Measurements from ENCODE around the gene ANKRD40CL. TPM values are rescaled to one million over a fixed set of nuclear protein-coding genes. Genes with fewer than 3 reads are reported as not detected.
A peak's percentile ranks its signal among the peaks of the same experiment; 100 is the strongest.

The ANKRD40CL gene
- total and polyA plus RNA-seq, 9 of the 15 experiments (the other 6 are each of a cell fraction or from before 2014, with no cell fraction given): not detected

DNA sequence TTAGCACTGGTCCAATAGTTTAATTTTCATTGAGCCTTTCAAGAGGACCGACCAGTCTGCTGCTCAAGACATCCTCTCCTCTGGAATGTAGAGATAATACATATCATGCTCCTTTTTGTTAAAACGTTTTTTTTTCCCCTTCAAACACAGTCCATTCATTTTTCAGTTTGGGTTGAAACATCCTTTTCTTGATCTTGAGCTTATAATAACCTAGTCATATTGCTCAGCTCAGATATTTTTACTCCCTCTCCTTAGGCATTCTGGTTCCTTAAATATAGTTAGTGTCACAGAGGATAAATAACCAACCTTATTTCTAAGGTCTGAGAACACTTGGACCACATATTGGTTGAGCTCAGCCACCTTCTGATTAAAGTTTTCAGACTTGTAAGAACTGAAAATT is 12.8 kb downstream of the ANKRD40CL start:
- whole genome bisulfite sequencing (ENCODE audit: insufficient coverage, low coverage, missing lambda C conversion rate): 25% methylated on average over 2 of the region's 2 CpGs
- Histone ChIP-seq H3K9me1 (ENCODE audit: control insufficient read depth, insufficient read depth, low read length) (no peaks in the 10 kb centered on the region), H2AFZ (ENCODE audit: low read depth, low read length) (no peak overlapping the region), H3K36me3 (ENCODE audit: control insufficient read depth, insufficient read depth, low read length) (peaks cover 60% of the 10 kb centered on the region), H3K79me2 (ENCODE audit: control insufficient read depth, insufficient read depth, low read length) (no peaks in the 10 kb centered on the region), H3K27ac (ENCODE audit: extremely low read depth, low read depth, low read length) (no peak overlapping the region), H3K9ac (ENCODE audit: insufficient read depth in 1 of 2, low read depth in 2 of 2, low read length in 2 of 2) (no peak overlapping the region), H3K9me3 (replicated peaks; ENCODE audit: control insufficient read depth, insufficient read depth, low read depth, low read length) (no peaks in the 10 kb centered on the region), H3K4me1 (replicated peaks in 1 of 2; ENCODE audit: control insufficient read depth in 2 of 2, insufficient read depth in 2 of 2, low read length in 2 of 2) (no peaks in the 10 kb centered on the region), H3K27me3 (ENCODE audit: control insufficient read depth in 2 of 2, insufficient read depth in 2 of 2, low read length in 2 of 2) (no peaks in the 10 kb centered on the region), H4K20me1 (replicated peaks; ENCODE audit: control insufficient read depth, insufficient read depth, low read length) (no peaks in the 10 kb centered on the region), H3K4me3 (no peak overlapping the region), H3K4me2 (ENCODE audit: insufficient read depth, low read length) (no peak overlapping the region)
- peak; percentile 48 for TF ChIP-seq POLR2A (conservative IDR thresholded peaks at IDR 0.05)
- TF ChIP-seq ILK (tag; IDR thresholded peaks at IDR 0.05; ENCODE audit: borderline replicate concordance, low read depth): no peak
- TF ChIP-seq SUPT5H (IDR thresholded peaks at IDR 0.05): peak; percentile 54
- TF ChIP-seq EZH2 (IDR thresholded peaks at IDR 0.05; ENCODE audit: borderline replicate concordance, low read depth, low read length): no peak
- no peak for TF ChIP-seq MTA1 (IDR thresholded peaks at IDR 0.05; ENCODE audit: borderline replicate concordance)
- TF ChIP-seq POLR2B (IDR thresholded peaks at IDR 0.05; ENCODE audit: low read depth, partially characterized antibody): peak; percentile 12
- ChIA-PET POLR2A (interaction anchor here (0.6 to 1.6 kb wide), 2 partner anchors 9 to 15 kb away, joined by 3 to 7 read pairs; no protein-coding TSS in a partner anchor), CTCF (ENCODE audit: low intra/inter-chr PET ratio) (no interaction called here)
- DNase-seq (ENCODE audit: extremely low read depth in 1 of 4, low spot score in 3 of 4) (no peak), FAIRE-seq (no peak), ATAC-seq (no peak)
- BruUV-seq (replicated peaks): no TSS peak
- intact Hi-C loops (cut with micrococcal nuclease) (no loop called here), in situ Hi-C loops (cut with MboI) (no loop called here)

- Histone ChIP-seq H3K4me3 (no peak overlapping the region), H3K36me3 (ENCODE audit: control insufficient read depth, insufficient read depth, low read length) (peaks cover 99% of the 10 kb centered on the region), H3K4me1 (replicated peaks in 1 of 2; ENCODE audit: control insufficient read depth in 2 of 2, insufficient read depth in 2 of 2, low read length in 2 of 2) (no peaks in the 10 kb centered on the region), H2AFZ (ENCODE audit: low read depth, low read length) (no peak overlapping the region), H3K27me3 (ENCODE audit: control insufficient read depth in 2 of 2, insufficient read depth in 2 of 2, low read length in 2 of 2) (no peaks in the 10 kb centered on the region), H3K4me2 (ENCODE audit: insufficient read depth, low read length) (no peak overlapping the region), H3K79me2 (ENCODE audit: control insufficient read depth, insufficient read depth, low read length) (peaks cover 3% of the 10 kb centered on the region; the same call in 1 of the 3 replicates), H3K9me3 (replicated peaks; ENCODE audit: control insufficient read depth, insufficient read depth, low read depth, low read length) (no peaks in the 10 kb centered on the region), H3K9ac (ENCODE audit: insufficient read depth in 1 of 2, low read depth in 2 of 2, low read length in 2 of 2) (no peak overlapping the region), H3K9me1 (ENCODE audit: control insufficient read depth, insufficient read depth, low read length) (no peaks in the 10 kb centered on the region), H3K27ac (ENCODE audit: extremely low read depth, low read depth, low read length) (no peak overlapping the region), H4K20me1 (replicated peaks; ENCODE audit: control insufficient read depth, insufficient read depth, low read length) (no peaks in the 10 kb centered on the region)
- CTCF ChIA-PET (ENCODE audit: low intra/inter-chr PET ratio): no interaction called here
- in situ Hi-C loops (cut with MboI): no loop called here
- ATAC-seq (no peak), DNase-seq (ENCODE audit: extremely low read depth in 1 of 4, low spot score in 3 of 4) (no peak), FAIRE-seq (peak; percentile 23)
- BruUV-seq (replicated peaks): no TSS peak
- intact Hi-C loops (cut with micrococcal nuclease): no loop called here
- WGBS (ENCODE audit: insufficient coverage, low coverage, missing lambda C conversion rate): 96% methylated on average over 6 of the region's 6 CpGs
- POLR2A ChIA-PET: interaction anchor here (1.2 to 1.3 kb wide), 3 partner anchors 8 to 11 kb away, joined by 3 to 5 read pairs (median 4); no protein-coding TSS in a partner anchor
- no peak for TF ChIP-seq ADNP (tag; IDR thresholded peaks at IDR 0.05)
- 0 out of 2 replicates have a peak, but pooled peaks have one; percentile 27 for TF ChIP-seq POLR2A (conservative IDR thresholded peaks at IDR 0.05)
- no peak for TF ChIP-seq HNRNPH1 (optimal IDR thresholded peaks at IDR 0.05; ENCODE audit: low read depth, low read length)
Measured at GRCh38 chr17:50749245-50749644, 18.1 kb downstream of the ANKRD40CL start.

Measured in K562 (cell line).